Right cardiac atrium (tissue), 5 donors: ENCODE measurements around the gene CFAP92. TPM values are rescaled to one million over a fixed set of nuclear protein-coding genes. Genes with fewer than 3 reads are reported as not detected.

ENCODE experiments used
- ATAC-seq, 2 donors: fragments of 200-7000 bp; cut with Tn5 transposase; one replicate each; pipeline versions ENCODE4 v1.8.0 to v1.9.1; 2020; ENCODE audit warnings: moderate library complexity in 2 of 2, mild to moderate bottlenecking in 1 of 2
- DNase-seq, 3 donors: peaks; one replicate each; pipeline ENCODE4 v3.0.0-alpha.2; 2020
- H3K27ac ChIP-seq: one replicate; pipeline ENCODE4 v1.5.1; 2013; ENCODE audit warnings: mild to moderate bottlenecking, low read length, control low read depth, moderate library complexity
- H3K27me3 ChIP-seq: one replicate; pipeline ENCODE4 v1.6.1; 2013; ENCODE audit not compliant: control insufficient read depth, insufficient read depth
- H3K4me1 ChIP-seq: one replicate; pipeline ENCODE4 v1.6.1; 2013; ENCODE audit warnings: low read length; ENCODE audit not compliant: control insufficient read depth, insufficient read depth
- H3K4me3 ChIP-seq: one replicate; pipeline ENCODE4 v1.5.1; 2013; ENCODE audit warnings: low read length, control low read depth
- H3K9me3 ChIP-seq: one replicate; pipeline ENCODE4 v1.6.1; 2013; ENCODE audit warnings: low read length; ENCODE audit not compliant: control insufficient read depth
- WGBS: extraction: QIAGEN DNeasy Blood & Tissue Kit; methylation state at CpG from one replicate; pipeline ENCODE4 v1.1.7; 2013; 5-methylcytosine and 5-hydroxymethylcytosine counted together
- intact Hi-C, 4 donors: fragments of 100-400 bp; cut with DNase I; formaldehyde crosslinking; loops; one replicate each; pipeline versions ENCODE4 v1.11.0 to v1.14.0; 2022 to 2023
- polyA plus RNA-seq: library from polyadenylated mRNA; stranded (reverse); fragments of 200-250 nt; gene quantifications from one replicate; pipeline ENCODE4 v1.2.3, GENCODE V29; 2013
- total RNA-seq, 4 donors: library from RNA; stranded (reverse); fragmentation: NEBNext Ultra II Directional; extraction: Animal tissue kit (Norgen Biotek cat#: 25700); gene quantifications; one replicate each; pipeline ENCODE4 v1.2.1, GENCODE V29; 2021
- donor health status: healthy with polysubstance abuse.
- donor health status: DM: no; HTN: yes; CAD: no.
- donor health status: DM: no; HTN: no; CAD: no.
- donor health status: DM: no; HTN: yes; CAD: no; lungs with severe emphysema.
- donor health status: DM: yes; HTN: yes; CAD: no.

The CFAP92 gene
- total and polyA plus RNA-seq, 5 donors, result 0.06 to 1.0 (median 0.63) TPM

DNA sequence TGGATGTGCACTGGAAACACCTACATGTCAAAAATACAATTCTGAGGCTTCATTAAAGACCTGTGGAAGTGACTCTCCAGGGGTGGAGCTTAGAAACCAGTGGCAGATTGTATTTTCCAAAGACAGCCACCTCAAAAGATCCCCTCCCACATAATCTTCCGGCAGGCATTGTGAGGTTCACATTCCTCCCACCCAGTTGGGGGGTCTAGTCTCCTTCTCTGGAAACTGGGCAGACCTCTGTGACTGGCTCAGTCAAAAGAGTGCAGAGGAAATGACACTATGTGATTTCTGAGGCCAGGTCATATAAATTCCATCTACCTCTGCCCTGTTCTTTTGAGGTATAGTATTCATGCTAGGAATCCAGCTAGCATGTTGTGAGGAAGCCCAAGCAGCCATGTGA, 1.9 kb upstream of the CFAP92 start:
- H3K27ac ChIP-seq, result no peak overlapping the region
- H3K27me3 ChIP-seq, result no peaks in the 10 kb centered on the region
- no peaks in the 10 kb centered on the region for H3K4me1 ChIP-seq
- DNase-seq (no peak), ATAC-seq (no peak)
- no peaks in the 10 kb centered on the region for H3K9me3 ChIP-seq
- no peak overlapping the region for H3K4me3 ChIP-seq
- 95% methylated on average over 1 of the region's 1 CpG for WGBS
- intact Hi-C loops, result no loop called here

- ATAC-seq (no peak), DNase-seq (no peak)
- 82% methylated on average over 19 of the region's 19 CpGs for whole genome bisulfite sequencing
- no peaks in the 10 kb centered on the region for H3K27me3 ChIP-seq
- H3K27ac ChIP-seq, result no peak overlapping the region
- no peaks in the 10 kb centered on the region for H3K9me3 ChIP-seq
- no peaks in the 10 kb centered on the region for H3K4me1 ChIP-seq
- intact Hi-C loops, result no loop called here
- H3K4me3 ChIP-seq, result peak overlapping the region; percentile 34
Measured at GRCh38 chr3:128994581-128995546, 988 bp upstream of the CFAP92 start.

DNA sequence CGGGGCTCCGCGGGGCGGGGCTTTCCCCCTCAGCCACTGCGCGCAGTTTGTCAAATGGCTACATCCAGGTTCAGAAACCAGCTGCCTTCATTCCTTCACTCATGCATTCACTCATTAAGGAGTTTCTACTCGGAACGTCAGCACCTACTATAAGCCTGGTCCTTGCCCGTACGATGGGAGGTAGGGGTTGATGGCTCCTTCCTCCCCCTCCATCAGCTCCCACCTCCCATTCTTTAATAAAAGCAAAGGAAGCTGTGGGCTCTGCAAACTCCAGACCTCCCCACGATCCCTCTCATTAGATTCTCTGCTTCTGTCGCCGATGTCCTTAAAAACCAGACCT, 267 bp upstream of the CFAP92 start:
- intact Hi-C loops, result no loop called here
- no peaks in the 10 kb centered on the region for H3K9me3 ChIP-seq
- H3K4me3 ChIP-seq, result peak overlapping the region; percentile 34
- 3% methylated on average over 13 of the region's 13 CpGs for WGBS
- ATAC-seq (no peak), DNase-seq (no peak)
- H3K4me1 ChIP-seq, result no peaks in the 10 kb centered on the region
- H3K27ac ChIP-seq, result no peak overlapping the region
- no peaks in the 10 kb centered on the region for H3K27me3 ChIP-seq

- WGBS, result 63% methylated on average over 20 of the region's 20 CpGs
- intact Hi-C loops, result no loop called here
- no peaks in the 10 kb centered on the region for H3K27me3 ChIP-seq
- ATAC-seq (peak in 1 of 2 donors; percentile 9), DNase-seq (no peak)
- no peaks in the 10 kb centered on the region for H3K4me1 ChIP-seq
- H3K27ac ChIP-seq, result no peak overlapping the region
- no peak overlapping the region for H3K4me3 ChIP-seq
- no peaks in the 10 kb centered on the region for H3K9me3 ChIP-seq
Measured at GRCh38 chr3:128992926-128993460, 883 bp downstream of the CFAP92 start.

- 89% methylated on average over 18 of the region's 18 CpGs for whole genome bisulfite sequencing
- Histone ChIP-seq H3K4me1 (no peaks in the 10 kb centered on the region), H3K27me3 (no peaks in the 10 kb centered on the region), H3K4me3 (no peak overlapping the region), H3K9me3 (no peaks in the 10 kb centered on the region), H3K27ac (no peak overlapping the region)
- no peak for DNase-seq
- ATAC-seq, result no peak
- intact Hi-C loops, result no loop called here
Measured at GRCh38 chr3:128991355-128991895, 2.5 kb downstream of the CFAP92 start.

DNA sequence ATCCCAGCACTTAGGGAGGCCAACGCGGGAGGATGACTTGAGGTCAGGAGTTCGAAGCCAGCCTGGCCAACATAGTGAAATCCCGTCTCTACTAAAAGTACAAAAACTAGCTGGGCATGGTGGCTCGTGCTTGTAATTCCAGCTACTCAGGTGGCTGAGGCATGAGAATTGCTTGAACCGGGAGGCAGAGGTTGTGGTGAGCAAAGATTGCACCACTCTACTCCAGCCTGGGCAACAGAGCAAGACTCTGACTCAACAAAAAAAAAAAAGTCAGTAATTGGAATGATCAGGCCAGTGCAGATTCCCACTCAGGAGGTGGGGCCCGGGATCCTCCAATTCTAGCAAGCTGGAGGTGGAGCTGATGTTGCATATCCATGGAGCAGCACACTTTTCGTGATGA, 5.6 kb downstream of the CFAP92 start:
- 91% methylated on average over 8 of the region's 8 CpGs for WGBS
- no peak for DNase-seq
- Histone ChIP-seq H3K27me3 (no peaks in the 10 kb centered on the region), H3K27ac (no peak overlapping the region), H3K4me3 (no peak overlapping the region), H3K4me1 (no peaks in the 10 kb centered on the region), H3K9me3 (no peaks in the 10 kb centered on the region)
- ATAC-seq, result no peak
- intact Hi-C loops, result no loop called here

DNA sequence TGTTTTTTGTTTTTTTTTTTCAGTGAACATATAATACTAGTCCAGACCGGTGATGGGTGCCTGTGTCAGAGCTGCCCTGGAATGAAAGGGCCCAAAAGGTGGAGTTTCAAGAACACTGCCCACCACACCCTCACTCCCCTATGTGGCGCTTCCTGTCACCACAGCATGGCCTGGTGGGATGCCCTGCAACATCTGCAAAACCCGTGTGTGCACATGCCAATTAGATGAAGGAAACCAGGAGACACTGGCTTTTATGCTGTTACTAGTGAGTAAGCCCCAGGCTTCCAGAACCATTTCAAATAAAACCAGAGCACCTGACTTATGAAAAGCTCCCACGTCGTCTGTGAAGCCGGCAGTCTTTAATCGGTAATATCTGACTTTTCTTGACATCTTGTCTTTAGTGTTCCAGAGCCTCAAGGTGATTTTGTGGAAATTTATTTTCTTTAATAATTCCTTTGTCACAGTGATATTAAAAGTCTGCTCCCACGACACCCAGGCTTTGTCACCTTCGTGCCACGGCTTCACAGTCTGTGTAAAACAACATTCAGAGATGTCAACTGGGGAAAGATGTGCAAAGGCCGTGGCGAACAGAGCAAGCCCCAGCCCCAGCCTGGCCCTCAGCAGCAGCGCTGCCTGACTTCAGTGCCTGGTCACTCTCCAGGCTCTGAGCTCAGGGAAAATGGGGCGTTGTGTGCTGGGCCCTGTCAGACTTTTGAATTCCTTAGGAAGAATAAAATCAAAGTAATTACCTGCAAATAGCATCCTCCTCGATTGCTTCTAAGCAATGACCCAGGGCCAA, 6.4 kb downstream of the CFAP92 start:
- H3K4me1 ChIP-seq, result no peaks in the 10 kb centered on the region
- H3K9me3 ChIP-seq, result no peaks in the 10 kb centered on the region
- no peaks in the 10 kb centered on the region for H3K27me3 ChIP-seq
- ATAC-seq (no peak), DNase-seq (no peak)
- no peak overlapping the region for H3K4me3 ChIP-seq
- H3K27ac ChIP-seq, result no peak overlapping the region
- intact Hi-C loops, result no loop called here
- WGBS, result 89% methylated on average over 15 of the region's 15 CpGs

DNA sequence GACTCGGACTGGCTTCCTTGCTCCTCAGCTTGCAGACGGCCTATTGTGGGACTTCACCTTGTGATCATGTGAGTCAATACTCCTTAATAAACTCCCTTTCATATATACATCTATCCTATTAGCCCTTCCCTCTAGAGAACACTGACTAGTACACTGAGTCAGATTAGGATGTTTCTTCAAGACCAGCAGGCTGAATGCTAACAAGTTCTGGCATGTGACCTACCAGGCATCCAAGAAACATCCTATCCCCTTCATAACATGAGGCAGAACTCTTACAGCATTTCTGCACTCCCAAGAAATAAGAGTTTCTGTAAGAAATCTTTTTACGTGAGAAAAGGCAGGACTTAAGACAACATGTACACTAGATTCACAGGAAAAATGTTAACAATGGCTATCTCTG, 9.3 kb downstream of the CFAP92 start:
- H3K4me3 ChIP-seq, result no peak overlapping the region
- H3K4me1 ChIP-seq, result no peaks in the 10 kb centered on the region
- no peak overlapping the region for H3K27ac ChIP-seq
- ATAC-seq (no peak), DNase-seq (no peak)
- no peaks in the 10 kb centered on the region for H3K9me3 ChIP-seq
- H3K27me3 ChIP-seq, result no peaks in the 10 kb centered on the region
- intact Hi-C loops, result no loop called here
- WGBS, result 90% methylated on average over 3 of the region's 3 CpGs

GRCh38 chr3:128983293-128984069, 10.4 kb downstream of the CFAP92 start:
- Histone ChIP-seq H3K9me3 (no peaks in the 10 kb centered on the region), H3K27ac (no peak overlapping the region), H3K4me3 (no peak overlapping the region), H3K27me3 (no peaks in the 10 kb centered on the region), H3K4me1 (no peaks in the 10 kb centered on the region)
- intact Hi-C loops, result no loop called here
- ATAC-seq (no peak), DNase-seq (no peak)
- WGBS, result 86% methylated on average over 9 of the region's 9 CpGs

GRCh38 chr3:128975276-128975675, 18.6 kb downstream of the CFAP92 start:
- Histone ChIP-seq H3K27ac (no peak overlapping the region), H3K4me3 (no peak overlapping the region), H3K9me3 (no peaks in the 10 kb centered on the region), H3K27me3 (no peaks in the 10 kb centered on the region), H3K4me1 (no peaks in the 10 kb centered on the region)
- intact Hi-C loops, result loop anchor here in 2 of 4 donors (10.0 kb wide), 2 partner anchors 110 to 280 kb away; no protein-coding TSS in a partner anchor
- WGBS, result 86% methylated on average over 1 of the region's 1 CpG
- ATAC-seq (no peak), DNase-seq (no peak)
